HL-60/S4 treated with retinoic acid at 250 ng/mL for 4 days and 3 days (cell line): ENCODE data around the gene C22orf39.

Source experiments
- in situ Hi-C: fragments of 300-500 bp; cut with MboI; formaldehyde crosslinking; loops from 2 replicates; pipeline ENCODE4 v1.7.0; 2022; ENCODE audit warnings: low sequenced_read_pairs

C22orf39 gene

DNA sequence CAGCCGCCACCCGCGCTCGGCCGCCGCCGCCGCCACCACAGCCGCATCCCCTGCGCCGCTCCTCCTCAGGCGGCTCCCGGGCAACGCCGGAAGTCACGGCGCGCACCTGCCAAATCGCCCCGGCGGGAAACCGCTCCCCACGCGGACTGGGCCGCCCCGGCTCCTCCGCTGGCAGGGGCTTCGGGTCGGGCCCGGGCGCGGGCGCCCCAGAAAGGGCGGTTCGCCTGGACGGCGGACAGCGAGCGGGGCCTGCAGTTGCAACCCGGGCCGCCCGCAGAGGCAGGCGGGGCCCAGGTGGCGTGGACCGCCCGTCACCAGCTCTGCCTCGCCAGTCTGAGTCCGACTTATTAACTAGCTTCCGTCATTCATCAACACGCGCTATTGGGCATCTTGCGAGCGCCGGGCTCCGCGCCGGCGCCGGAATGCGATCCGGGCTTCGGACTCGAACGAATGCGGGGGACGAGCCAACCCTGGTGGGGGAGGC is 15.8 kb downstream of the C22orf39 start, which contains the start of gene HIRA:
TSS of gene HIRA (minus strand) at position 85 of the 484 bp plus-strand sequence. CDS start 257 bp downstream, outside the sequence.
- in situ Hi-C loops: loop anchor here (10.0 kb wide), 1 partner anchor 57 kb away; no protein-coding TSS in a partner anchor

GRCh38 chr22:19430890-19431541 is 16.5 kb downstream of the C22orf39 start:
- in situ Hi-C loops: loop anchor here (10.0 kb wide), 1 partner anchor 56 kb away; no protein-coding TSS in a partner anchor

GRCh38 chr22:19429950-19430889 is 17.3 kb downstream of the C22orf39 start:
- in situ Hi-C loops: loop anchor here (10.0 kb wide), 1 partner anchor 55 kb away; no protein-coding TSS in a partner anchor

DNA sequence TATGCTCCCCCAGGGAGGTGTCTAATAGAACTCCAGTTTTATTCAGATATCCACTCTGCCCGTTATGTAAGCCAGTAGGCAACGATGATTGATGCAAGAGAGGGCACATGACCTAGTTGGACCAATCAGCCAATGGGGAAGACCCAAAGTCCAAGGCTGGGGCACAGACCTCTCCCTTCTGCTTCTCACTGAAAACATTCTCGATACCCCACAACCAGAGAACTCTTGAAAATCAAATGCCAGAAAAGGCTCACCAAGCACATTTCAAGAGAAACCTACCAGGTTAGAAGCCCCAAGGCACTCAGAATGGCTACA is 23.4 kb downstream of the C22orf39 start:
- in situ Hi-C loops: no loop called here

DNA sequence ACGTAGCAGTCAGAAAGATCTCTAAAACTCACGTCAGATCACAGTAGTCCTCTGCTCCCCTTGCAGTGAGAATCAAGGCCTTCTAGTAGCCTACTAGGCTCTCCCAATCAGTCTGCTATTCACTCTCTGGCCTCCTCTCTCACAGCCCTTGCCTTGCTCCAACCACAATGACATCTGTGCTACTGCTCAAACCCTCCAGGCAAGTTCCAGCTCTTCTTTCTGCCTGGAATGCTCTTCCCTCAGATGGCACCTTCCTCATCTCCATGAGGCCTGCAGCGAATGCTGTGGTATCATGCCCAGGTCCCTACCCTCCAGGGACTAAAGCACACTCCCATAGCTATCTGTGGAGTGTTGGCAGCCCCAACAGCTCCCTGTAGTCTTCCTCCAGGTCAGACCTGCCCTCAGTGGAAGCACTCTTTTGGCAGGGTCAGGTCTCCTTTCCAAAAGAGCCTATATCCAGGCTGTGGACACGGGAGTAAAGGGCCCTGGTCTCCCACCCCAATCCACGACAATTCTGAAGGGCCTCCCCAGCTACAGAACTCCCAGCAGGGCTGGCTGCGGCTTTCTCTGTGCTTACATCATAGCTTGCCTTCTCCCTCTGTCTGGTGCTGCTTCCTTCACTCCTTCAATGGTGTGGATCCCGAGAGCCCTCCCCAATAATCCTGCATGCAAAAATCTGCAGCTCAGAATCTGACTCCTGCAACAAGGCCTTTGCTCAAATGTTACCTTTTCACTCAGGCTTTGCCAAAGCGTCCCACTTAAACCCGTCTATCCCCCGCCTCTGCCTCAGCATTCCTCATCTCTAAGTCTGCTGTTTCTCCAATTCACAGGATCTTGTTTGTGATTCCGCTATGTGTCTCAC is 24.8 kb downstream of the C22orf39 start:
- in situ Hi-C loops: no loop called here

- in situ Hi-C loops: no loop called here
Measured at GRCh38 chr22:19420321-19420720, 27.2 kb downstream of the C22orf39 start.

GRCh38 chr22:19419464-19420178 is 27.9 kb downstream of the C22orf39 start:
- in situ Hi-C loops: no loop called here

DNA sequence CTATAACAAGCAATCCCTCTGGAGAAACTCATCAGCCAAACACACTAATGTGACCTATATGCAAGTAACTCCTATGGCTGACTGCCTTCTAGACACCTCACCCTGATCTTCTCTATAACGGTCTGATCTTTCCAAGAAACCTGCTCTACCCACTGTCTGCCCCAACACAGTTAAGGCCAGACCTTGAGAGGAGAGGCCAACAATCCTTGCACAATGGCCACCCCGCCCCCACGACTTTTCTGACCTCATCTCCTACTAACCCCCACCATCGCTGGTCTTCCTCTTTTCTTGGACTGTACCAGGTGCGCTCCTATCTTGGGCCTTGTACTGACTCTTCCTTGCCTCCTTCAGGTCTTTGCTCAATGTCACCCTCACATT is 28.4 kb downstream of the C22orf39 start:
- in situ Hi-C loops: no loop called here

- in situ Hi-C loops: no loop called here
Measured at GRCh38 chr22:19412923-19413322, 34.6 kb downstream of the C22orf39 start.

DNA sequence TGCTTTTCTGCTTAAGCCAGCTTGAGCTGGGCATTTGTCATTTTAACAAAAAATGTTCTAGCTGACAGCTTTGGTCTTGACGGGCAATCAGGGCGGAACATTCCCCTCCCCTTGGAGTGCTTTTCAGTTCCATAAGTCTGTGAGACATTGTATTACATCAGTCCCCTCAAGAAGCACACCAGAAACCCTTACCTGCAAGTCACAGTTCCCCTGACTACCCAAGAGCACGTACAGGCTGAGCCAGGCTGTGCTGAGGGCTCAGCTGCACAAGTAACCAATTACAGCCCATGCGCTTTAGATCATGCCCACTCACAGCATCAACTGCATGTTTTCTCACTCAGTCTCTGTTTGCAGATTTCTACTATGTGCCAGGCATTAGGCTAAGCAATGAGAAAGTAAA is 35.0 kb downstream of the C22orf39 start:
- in situ Hi-C loops: no loop called here

GRCh38 chr22:19411690-19412045 is 35.8 kb downstream of the C22orf39 start:
- in situ Hi-C loops: no loop called here

- in situ Hi-C loops: no loop called here
Measured at GRCh38 chr22:19410941-19411689, 36.4 kb downstream of the C22orf39 start.

DNA sequence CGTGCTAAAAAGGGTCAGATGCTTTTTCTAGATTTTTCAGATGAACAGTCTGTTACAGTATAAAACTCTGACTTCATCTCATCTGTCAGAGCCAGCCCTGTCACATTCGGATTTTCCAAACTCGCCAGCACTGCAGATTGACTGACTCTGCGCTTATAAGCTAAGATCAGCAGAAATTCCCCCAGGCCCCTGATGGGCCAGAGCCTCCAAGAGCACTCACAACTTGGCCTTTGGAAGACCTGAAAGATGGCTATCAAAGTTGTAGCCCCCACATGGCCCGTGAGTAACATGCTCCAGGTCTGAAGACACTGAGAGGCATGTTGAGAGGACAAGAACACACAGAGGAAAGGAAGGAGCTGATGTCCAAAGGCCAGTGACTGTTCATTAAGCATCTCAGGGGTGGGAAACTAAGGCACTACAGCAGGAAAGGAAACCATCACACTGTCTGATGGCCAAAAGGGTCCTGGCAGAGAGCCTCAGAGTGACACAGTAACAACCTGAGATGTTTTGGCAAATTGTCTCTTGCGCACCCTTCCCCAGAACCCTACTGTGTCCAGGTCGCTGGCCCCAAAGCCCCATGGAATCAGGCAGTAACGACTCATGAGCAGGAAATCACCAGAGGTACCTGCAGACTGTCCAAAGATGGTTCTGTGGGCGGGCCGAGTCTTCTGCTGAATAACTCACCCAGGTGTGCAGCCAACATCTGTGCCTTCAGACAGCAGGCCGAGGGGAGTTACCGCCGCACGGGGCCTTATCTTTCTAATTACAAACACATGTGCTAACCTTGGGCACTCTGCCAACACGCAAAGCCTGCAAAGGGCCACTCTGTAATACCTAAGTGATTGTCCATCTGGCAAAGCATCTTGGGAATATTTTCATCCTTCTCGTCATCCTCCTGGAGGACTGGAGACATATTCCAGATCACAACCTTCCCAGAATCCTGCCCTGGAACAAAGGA is 39.6 kb downstream of the C22orf39 start:
- in situ Hi-C loops: no loop called here

DNA sequence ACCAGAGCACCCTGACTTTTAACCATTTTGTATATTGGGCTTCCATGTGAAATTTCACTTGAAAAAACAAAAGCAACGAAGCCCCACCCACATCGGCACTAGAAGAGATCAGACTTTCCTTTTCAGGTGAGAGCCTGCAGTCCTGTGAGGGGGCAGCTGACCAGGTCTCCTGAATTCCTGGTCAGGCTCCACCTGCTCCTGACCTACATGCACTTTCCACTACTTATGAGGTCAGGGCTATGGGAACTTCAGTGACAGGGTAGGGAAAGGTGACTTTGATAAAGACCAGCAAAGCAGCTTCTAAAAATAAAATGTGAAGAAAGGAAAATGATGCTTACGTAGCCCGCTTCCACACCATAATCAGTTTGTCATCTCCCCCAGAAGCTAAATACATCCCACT is 40.7 kb downstream of the C22orf39 start:
- in situ Hi-C loops: no loop called here

- in situ Hi-C loops: no loop called here
Measured at GRCh38 chr22:19406281-19406811, 41.2 kb downstream of the C22orf39 start.

DNA sequence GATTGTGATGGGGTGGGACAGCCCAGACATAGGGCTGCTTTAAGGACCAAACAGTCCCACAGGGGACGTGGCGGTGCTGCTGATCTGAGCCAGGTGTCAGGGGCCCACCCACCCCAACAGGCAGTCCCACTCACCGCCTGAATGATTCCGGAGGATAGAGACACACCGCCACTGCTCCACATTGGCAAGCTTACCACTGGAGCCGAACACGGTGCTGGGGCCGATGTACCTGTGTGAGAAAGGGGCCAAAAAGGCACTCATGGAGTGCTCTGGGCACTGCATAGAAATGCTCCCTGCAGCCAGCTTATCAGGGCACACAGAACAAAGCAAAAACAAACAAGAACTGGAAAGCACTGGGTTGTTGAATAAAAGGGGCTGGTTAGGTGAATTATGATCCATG is 41.9 kb downstream of the C22orf39 start:
- in situ Hi-C loops: no loop called here

GRCh38 chr22:19405133-19405532 is 42.4 kb downstream of the C22orf39 start:
- in situ Hi-C loops: no loop called here

DNA sequence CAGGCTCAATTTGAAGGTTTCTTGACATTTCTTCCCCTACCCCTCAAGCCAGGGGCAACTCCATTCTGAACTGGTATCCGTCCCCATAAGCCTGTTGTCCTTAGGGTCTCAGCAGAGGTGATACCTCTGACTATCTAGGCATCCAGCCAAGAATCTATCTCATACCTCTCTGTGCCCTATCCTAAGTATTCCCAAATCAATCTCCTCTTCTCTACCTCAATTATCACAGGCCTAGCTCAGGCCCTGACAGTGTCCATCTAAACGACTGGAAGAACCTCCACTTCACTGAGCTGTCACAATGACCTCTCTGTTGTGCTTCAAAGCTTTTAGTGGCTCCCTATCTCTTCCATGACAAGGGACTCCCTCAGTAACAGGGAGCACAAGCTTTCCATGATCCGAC is 42.8 kb downstream of the C22orf39 start:
- in situ Hi-C loops: no loop called here
